Transverse colon (tissue), 3 donors: ENCODE data around the gene VTI1A.

ENCODE experiments used
- CTCF ChIP-seq, 5 experiments: fragments of 200-600 bp in 3 of 5; fragments of 450-650 bp in 2 of 5; sonication (generic) in 3 of 5; IDR thresholded peaks; 1 replicate in 2 of 5; 2 replicates in 3 of 5; pipeline ENCODE4 v1.5.1; 2016 to 2017; ENCODE audit warnings: antibody characterized with exemption in 5 of 5, inconsistent platforms in 3 of 5, mild to moderate bottlenecking in 2 of 5, moderate library complexity in 1 of 5
- POLR2A ChIP-seq: fragments of 450-650 bp; IDR thresholded peaks from one replicate; pipeline ENCODE4 v1.6.1; 2016; ENCODE audit warnings: antibody characterized with exemption, mild to moderate bottlenecking, moderate library complexity

GRCh38 chr10:112454910-112455779, 8.1 kb downstream of the VTI1A start:
- TF ChIP-seq POLR2A (no peak), CTCF (IDR thresholded peaks at IDR 0.05) (no peak)
